Parathyroid adenoma (tissue), 2 donors: Measurements from ENCODE around the gene DAPK2.

Source experiments
- H2AFZ ChIP-seq: fragments of 300-600 bp; sonication (generic); one replicate; pipeline ENCODE4 v1.7.0; 2017; ENCODE audit warnings: antibody characterized with exemption, mild to moderate bottlenecking
- H3K27ac ChIP-seq: fragments of 300-600 bp; sonication (generic); one replicate; pipeline ENCODE4 v1.7.0; 2017
- H3K27me3 ChIP-seq: fragments of 300-600 bp; sonication (generic); one replicate; pipeline ENCODE4 v1.7.0; 2017; ENCODE audit warnings: low read length; ENCODE audit not compliant: control insufficient read depth, insufficient read depth
- H3K36me3 ChIP-seq: fragments of 300-600 bp; sonication (generic); one replicate; pipeline ENCODE4 v1.7.0; 2017; ENCODE audit warnings: low read length; ENCODE audit not compliant: control insufficient read depth, insufficient read depth
- H3K4me1 ChIP-seq: fragments of 300-600 bp; sonication (generic); one replicate; pipeline ENCODE4 v1.7.0; 2017; ENCODE audit warnings: control low read depth
- H3K4me2 ChIP-seq: fragments of 300-600 bp; sonication (generic); one replicate; pipeline ENCODE4 v1.7.0; 2017; ENCODE audit warnings: low read length
- H3K4me3 ChIP-seq: fragments of 300-600 bp; sonication (generic); one replicate; pipeline ENCODE4 v1.7.0; 2017; ENCODE audit warnings: low read depth, low read length
- H3K79me2 ChIP-seq: fragments of 300-600 bp; sonication (generic); one replicate; pipeline ENCODE4 v1.7.0; 2017; ENCODE audit warnings: control low read depth
- H3K9ac ChIP-seq: fragments of 300-600 bp; sonication (generic); one replicate; pipeline ENCODE4 v1.7.0; 2017; ENCODE audit warnings: mild to moderate bottlenecking
- H3K9me3 ChIP-seq: fragments of 300-600 bp; sonication (generic); one replicate; pipeline ENCODE4 v1.7.0; 2017; ENCODE audit warnings: low read length; ENCODE audit not compliant: control insufficient read depth
- TF ChIP-seq, protein P1 (sequence below): fragments of 300-600 bp; sonication (generic); IDR thresholded peaks from one replicate; pipeline ENCODE4 v1.7.0; 2017; ENCODE audit warnings: antibody characterized with exemption, mild to moderate bottlenecking
- donor health status: primary hyperparathyroidism.

The DAPK2 gene

DNA sequence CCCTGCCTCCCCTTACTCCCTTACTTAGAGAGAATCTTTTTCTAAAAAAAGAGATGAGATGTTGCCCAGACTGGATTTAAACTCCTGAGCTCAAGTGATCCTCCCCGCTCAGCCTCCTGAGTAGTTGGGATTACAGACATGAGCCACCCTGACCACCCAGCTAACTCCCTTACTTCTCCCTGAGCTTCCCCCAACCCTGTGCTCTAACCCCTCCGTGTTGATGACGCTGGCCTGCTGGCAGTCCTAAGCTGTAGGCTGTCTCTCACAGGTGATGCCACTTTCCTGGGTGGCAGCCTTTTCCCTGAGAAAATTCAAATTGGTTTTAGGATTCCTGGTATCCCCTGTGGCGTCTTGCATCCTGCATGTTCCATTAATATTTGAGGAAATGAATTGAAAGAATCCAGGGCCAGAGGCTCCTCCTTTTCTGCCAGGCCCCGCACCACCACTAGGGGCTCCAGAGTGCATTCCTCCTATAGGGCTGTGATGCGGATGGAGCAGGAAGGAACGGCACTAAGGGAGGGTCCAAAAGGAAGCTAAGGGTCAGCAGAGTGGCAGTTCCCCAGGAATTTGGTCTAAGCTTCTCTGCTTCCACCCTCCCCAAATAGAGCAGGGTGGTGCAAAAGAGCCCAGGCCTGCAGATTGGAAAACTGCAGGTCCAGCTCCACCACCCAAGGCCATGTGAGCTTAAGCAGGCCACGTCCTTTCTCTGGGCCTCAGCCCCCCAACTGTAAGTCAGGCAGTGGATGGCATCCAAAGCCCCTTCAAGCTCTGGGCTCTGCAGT lies 101.1 kb downstream of the DAPK2 start:
- Histone ChIP-seq H3K27me3 (no peaks in the 10 kb centered on the region), H3K27ac (no peak overlapping the region), H3K9me3 (no peaks in the 10 kb centered on the region), H3K4me3 (no peak overlapping the region), H3K4me2 (no peak overlapping the region), H3K4me1 (no peaks in the 10 kb centered on the region), H2AFZ (peak overlapping the region; percentile 77), H3K9ac (no peak overlapping the region), H3K79me2 (no peaks in the 10 kb centered on the region), H3K36me3 (no peaks in the 10 kb centered on the region)
- TF ChIP-seq, protein P1, sequence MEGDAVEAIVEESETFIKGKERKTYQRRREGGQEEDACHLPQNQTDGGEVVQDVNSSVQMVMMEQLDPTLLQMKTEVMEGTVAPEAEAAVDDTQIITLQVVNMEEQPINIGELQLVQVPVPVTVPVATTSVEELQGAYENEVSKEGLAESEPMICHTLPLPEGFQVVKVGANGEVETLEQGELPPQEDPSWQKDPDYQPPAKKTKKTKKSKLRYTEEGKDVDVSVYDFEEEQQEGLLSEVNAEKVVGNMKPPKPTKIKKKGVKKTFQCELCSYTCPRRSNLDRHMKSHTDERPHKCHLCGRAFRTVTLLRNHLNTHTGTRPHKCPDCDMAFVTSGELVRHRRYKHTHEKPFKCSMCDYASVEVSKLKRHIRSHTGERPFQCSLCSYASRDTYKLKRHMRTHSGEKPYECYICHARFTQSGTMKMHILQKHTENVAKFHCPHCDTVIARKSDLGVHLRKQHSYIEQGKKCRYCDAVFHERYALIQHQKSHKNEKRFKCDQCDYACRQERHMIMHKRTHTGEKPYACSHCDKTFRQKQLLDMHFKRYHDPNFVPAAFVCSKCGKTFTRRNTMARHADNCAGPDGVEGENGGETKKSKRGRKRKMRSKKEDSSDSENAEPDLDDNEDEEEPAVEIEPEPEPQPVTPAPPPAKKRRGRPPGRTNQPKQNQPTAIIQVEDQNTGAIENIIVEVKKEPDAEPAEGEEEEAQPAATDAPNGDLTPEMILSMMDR = peak; percentile 85

DNA sequence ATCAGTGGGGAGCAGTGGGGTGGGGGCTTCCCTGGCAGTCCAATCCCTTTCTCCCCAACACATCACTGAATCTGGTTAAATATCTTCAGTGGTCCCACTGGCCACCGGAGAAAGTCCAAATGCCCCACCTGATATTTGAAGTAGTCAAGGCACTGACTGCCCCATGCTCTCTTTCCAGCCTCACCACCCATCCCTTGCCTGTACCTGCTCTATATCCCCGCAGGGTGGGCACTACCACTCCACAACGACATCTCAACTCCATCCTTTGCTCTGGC lies 101.7 kb downstream of the DAPK2 start:
- no peaks in the 10 kb centered on the region for H3K79me2 ChIP-seq
- no peak overlapping the region for H3K27ac ChIP-seq
- H3K4me1 ChIP-seq = no peaks in the 10 kb centered on the region
- no peak overlapping the region for H3K4me2 ChIP-seq
- no peaks in the 10 kb centered on the region for H3K36me3 ChIP-seq
- H2AFZ ChIP-seq = no peak overlapping the region
- H3K9me3 ChIP-seq = no peaks in the 10 kb centered on the region
- H3K4me3 ChIP-seq = no peak overlapping the region
- H3K9ac ChIP-seq = no peak overlapping the region
- H3K27me3 ChIP-seq = no peaks in the 10 kb centered on the region
- TF ChIP-seq, protein P1 = no peak

DNA sequence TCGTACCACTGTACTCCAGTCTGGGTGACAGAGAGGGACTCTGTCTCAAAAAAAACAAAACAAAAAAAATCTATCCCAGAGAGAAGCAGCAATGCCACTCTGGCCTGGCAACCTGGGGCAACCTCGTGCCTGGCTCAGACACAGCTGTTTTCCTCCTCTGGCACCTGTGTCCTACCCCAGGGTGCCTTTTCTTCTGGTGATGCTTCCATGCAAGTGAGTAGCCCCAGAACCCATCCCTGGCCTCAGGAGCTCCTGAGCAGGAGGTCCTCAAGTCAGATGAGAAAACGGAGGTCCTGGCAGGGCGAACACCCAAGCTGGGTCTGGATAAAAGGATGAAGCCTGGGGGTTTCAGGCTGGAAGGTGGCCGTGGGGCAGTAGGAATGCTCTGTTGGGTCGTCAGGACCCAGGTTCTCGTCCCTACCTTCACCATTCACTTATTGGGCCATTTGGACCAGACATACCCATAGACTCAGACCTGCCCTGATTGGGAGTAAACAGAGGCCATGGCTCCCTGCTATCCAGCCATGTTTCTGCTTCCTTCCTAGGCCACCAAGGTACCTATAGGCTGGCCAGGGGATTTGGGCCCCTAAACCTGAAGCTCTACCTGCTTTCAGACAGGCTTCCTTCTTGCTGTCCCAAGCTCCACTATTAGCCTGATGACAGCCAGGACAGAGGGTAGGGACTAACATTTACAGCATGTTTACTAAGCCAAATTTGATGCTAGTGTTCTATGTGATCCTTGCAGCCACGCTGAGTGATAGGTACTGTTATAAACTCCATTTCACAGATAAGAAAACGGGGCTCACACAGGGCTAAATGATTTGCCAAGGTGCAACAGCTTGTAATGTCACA lies 102.2 kb downstream of the DAPK2 start:
- TF ChIP-seq, protein P1 = no peak
- H3K4me2 ChIP-seq = no peak overlapping the region
- H3K27me3 ChIP-seq = no peaks in the 10 kb centered on the region
- no peak overlapping the region for H3K9ac ChIP-seq
- no peaks in the 10 kb centered on the region for H3K9me3 ChIP-seq
- H3K36me3 ChIP-seq = no peaks in the 10 kb centered on the region
- no peak overlapping the region for H2AFZ ChIP-seq
- no peaks in the 10 kb centered on the region for H3K79me2 ChIP-seq
- H3K27ac ChIP-seq = no peak overlapping the region
- no peaks in the 10 kb centered on the region for H3K4me1 ChIP-seq
- H3K4me3 ChIP-seq = no peak overlapping the region

DNA sequence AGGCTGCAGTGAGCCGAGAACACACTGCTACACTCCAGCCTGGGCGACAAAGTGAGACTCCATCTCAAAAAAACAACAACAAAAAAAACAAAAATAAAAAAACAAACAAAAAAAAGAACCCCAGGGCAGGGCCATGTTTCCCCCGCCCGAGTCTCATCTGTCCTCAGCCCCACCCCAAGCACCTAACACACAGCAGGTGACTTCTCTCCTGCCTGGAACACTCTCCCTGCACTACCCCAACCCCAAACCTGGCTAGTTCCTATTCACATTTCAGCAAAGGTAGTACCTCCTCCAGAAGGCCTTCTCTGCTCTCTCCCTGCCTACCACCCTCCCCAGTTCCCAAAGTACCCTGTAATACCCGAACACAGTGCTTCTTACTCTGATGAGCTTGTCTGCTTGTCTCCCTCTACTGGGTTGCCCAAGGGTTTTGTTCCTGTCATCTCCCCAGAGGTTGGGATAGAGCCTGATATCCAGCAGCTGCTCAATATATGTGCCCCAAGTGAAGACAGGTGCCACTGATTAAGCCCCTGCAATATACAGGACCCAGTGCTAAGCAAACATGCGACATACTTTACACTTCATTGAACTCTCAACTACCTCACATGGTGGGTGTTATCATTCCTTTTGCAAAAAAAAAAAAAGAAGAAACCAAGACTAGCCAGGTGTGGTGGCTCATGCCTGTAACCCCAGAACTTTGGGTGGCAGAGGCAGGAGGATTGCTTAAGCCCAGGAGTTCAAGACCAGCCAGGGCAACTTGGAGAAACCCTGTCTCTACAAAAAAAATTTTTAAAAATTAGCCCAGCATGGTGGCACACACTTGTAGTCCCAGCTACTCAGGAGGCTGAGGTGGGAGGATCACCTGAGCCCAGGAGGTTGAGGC lies 103.6 kb downstream of the DAPK2 start:
- H3K4me1 ChIP-seq = no peaks in the 10 kb centered on the region
- H3K27ac ChIP-seq = no peak overlapping the region
- H3K79me2 ChIP-seq = no peaks in the 10 kb centered on the region
- H3K9ac ChIP-seq = no peak overlapping the region
- H3K4me2 ChIP-seq = no peak overlapping the region
- no peak overlapping the region for H2AFZ ChIP-seq
- no peaks in the 10 kb centered on the region for H3K36me3 ChIP-seq
- no peak overlapping the region for H3K4me3 ChIP-seq
- H3K9me3 ChIP-seq = no peaks in the 10 kb centered on the region
- H3K27me3 ChIP-seq = no peaks in the 10 kb centered on the region
- TF ChIP-seq, protein P1 = no peak
